Measurements from ENCODE around the gene AIFM1. TPM values are rescaled to one million over a fixed set of nuclear protein-coding genes. Genes with fewer than 3 reads are reported as not detected.

The AIFM1 gene
- polyA plus RNA-seq, 1 of the 3 experiments (the other 2 are of a cell fraction), result 49.8 TPM

DNA sequence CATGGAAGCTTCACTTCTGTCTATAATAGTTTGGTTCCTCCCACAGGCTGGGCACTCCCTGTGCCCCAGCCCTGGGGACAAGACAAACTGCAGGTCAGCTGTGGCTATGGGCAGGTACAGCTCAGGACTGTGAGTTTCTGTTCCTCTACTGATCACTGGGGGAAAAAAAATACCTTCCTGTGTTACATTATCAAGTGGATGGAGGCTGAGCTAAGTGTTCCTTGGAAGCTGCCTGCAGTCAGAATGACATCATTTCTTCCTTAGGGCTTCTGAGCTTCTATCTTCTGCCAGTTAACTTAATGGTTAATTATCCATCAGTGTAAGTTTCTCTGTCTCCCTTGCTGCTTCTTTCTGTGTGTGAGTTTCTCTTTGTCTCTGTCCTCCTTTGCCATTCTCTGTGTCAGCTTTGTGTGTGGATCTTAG is 10.7 kb upstream of the AIFM1 start:
- H3F3A ChIP-seq (replicated peaks; ENCODE audit: insufficient read depth), result peaks cover 4% of the 10 kb centered on the region
- H3K4me1 ChIP-seq (ENCODE audit: control insufficient read depth in 1 of 2, insufficient read depth in 2 of 2, low read depth in 1 of 2, low read length in 1 of 2), result peaks cover 8 to 24% of the 10 kb centered on the region in 2 experiments; a peak in 2 of 4 replicates
- H3K79me2 ChIP-seq (ENCODE audit: insufficient read depth), result no peaks in the 10 kb centered on the region
- no peak overlapping the region for H2AFZ ChIP-seq (ENCODE audit: low read depth)
- H3K9me3 ChIP-seq, result no peaks in the 10 kb centered on the region
- POLR2A ChIA-PET, result interaction anchor here (2.1 kb wide), 1 partner anchor 10 kb away, joined by 6 read pairs; no protein-coding TSS in a partner anchor
- no peaks in the 10 kb centered on the region for H3K36me3 ChIP-seq (replicated peaks in 1 of 2; ENCODE audit: control insufficient read depth in 1 of 2, insufficient read depth in 2 of 2, low read length in 1 of 2)
- H4K20me1 ChIP-seq (ENCODE audit: insufficient read depth), result no peaks in the 10 kb centered on the region
- H3K4me2 ChIP-seq, result no peak overlapping the region
- no peak for DNase-seq
- TF ChIP-seq TAF1 (IDR thresholded peaks at IDR 0.05; ENCODE audit: borderline replicate concordance, low read depth, low read length) (no peak), NFIC (IDR thresholded peaks at IDR 0.05; ENCODE audit: borderline replicate concordance) (no peak), EP300 (IDR thresholded peaks at IDR 0.05; ENCODE audit: borderline replicate concordance in 1 of 2, low read depth in 1 of 2, low read length in 1 of 2) (no peak), RFX5 (IDR thresholded peaks at IDR 0.05; ENCODE audit: low read length) (no peak), POLR2AphosphoS5 (IDR thresholded peaks at IDR 0.05; ENCODE audit: low read depth, low read length) (no peak), NRF1 (IDR thresholded peaks at IDR 0.05; ENCODE audit: low read depth, low read length) (no peak), GABPA (IDR thresholded peaks at IDR 0.05; ENCODE audit: low read depth) (no peak), MXI1 (IDR thresholded peaks at IDR 0.05; ENCODE audit: low read depth, low read length) (no peak), MEF2A (IDR thresholded peaks at IDR 0.05; ENCODE audit: borderline replicate concordance, low read depth) (no peak), CHD2 (IDR thresholded peaks at IDR 0.05; ENCODE audit: low read length, partially characterized antibody) (no peak), SIN3A (IDR thresholded peaks at IDR 0.05; ENCODE audit: borderline replicate concordance, low read depth, low read length) (no peak), SMC3 (IDR thresholded peaks at IDR 0.05; ENCODE audit: low read depth, low read length) (no peak), RXRA (IDR thresholded peaks at IDR 0.05; ENCODE audit: borderline replicate concordance, low read depth) (no peak), EZH2phosphoT487 (IDR thresholded peaks at IDR 0.05; ENCODE audit: borderline replicate concordance, low read depth) (no peak), FOXJ3 (CRISPR knock-in tag; IDR thresholded peaks at IDR 0.05) (no peak)
- TF ChIP-seq, protein P1, sequence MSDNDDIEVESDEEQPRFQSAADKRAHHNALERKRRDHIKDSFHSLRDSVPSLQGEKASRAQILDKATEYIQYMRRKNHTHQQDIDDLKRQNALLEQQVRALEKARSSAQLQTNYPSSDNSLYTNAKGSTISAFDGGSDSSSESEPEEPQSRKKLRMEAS (IDR thresholded peaks at IDR 0.05; ENCODE audit: low read depth), result no peak
- TF ChIP-seq, protein P2, sequence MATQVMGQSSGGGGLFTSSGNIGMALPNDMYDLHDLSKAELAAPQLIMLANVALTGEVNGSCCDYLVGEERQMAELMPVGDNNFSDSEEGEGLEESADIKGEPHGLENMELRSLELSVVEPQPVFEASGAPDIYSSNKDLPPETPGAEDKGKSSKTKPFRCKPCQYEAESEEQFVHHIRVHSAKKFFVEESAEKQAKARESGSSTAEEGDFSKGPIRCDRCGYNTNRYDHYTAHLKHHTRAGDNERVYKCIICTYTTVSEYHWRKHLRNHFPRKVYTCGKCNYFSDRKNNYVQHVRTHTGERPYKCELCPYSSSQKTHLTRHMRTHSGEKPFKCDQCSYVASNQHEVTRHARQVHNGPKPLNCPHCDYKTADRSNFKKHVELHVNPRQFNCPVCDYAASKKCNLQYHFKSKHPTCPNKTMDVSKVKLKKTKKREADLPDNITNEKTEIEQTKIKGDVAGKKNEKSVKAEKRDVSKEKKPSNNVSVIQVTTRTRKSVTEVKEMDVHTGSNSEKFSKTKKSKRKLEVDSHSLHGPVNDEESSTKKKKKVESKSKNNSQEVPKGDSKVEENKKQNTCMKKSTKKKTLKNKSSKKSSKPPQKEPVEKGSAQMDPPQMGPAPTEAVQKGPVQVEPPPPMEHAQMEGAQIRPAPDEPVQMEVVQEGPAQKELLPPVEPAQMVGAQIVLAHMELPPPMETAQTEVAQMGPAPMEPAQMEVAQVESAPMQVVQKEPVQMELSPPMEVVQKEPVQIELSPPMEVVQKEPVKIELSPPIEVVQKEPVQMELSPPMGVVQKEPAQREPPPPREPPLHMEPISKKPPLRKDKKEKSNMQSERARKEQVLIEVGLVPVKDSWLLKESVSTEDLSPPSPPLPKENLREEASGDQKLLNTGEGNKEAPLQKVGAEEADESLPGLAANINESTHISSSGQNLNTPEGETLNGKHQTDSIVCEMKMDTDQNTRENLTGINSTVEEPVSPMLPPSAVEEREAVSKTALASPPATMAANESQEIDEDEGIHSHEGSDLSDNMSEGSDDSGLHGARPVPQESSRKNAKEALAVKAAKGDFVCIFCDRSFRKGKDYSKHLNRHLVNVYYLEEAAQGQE (IDR thresholded peaks at IDR 0.05; ENCODE audit: low read depth, low read length), result no peak
- TF ChIP-seq, protein P3, sequence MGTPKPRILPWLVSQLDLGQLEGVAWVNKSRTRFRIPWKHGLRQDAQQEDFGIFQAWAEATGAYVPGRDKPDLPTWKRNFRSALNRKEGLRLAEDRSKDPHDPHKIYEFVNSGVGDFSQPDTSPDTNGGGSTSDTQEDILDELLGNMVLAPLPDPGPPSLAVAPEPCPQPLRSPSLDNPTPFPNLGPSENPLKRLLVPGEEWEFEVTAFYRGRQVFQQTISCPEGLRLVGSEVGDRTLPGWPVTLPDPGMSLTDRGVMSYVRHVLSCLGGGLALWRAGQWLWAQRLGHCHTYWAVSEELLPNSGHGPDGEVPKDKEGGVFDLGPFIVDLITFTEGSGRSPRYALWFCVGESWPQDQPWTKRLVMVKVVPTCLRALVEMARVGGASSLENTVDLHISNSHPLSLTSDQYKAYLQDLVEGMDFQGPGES (IDR thresholded peaks at IDR 0.05; ENCODE audit: low read depth, low read length), result no peak
- H3K4me3 ChIP-seq (ENCODE audit: low read depth in 2 of 2, low read length in 1 of 2), result no peak overlapping the region
- no peaks in the 10 kb centered on the region for H3K9me2 ChIP-seq
- H3K27me3 ChIP-seq (ENCODE audit: insufficient read depth), result peaks cover 8% of the 10 kb centered on the region; the same call in 1 of the 2 replicates
- H3K9ac ChIP-seq, result no peak overlapping the region
- CTCF ChIA-PET, result interaction anchor here (0.6 to 1.6 kb wide), 5 partner anchors 10 to 97 kb away, joined by 3 to 7 read pairs (median 3); no protein-coding TSS in a partner anchor
- no peak overlapping the region for H3K27ac ChIP-seq (ENCODE audit: low read depth in 2 of 2, low read length in 1 of 2)
